B cell (primary cell): ENCODE data around the gene ZC2HC1B. TPM values are rescaled to one million over a fixed set of nuclear protein-coding genes. Genes with fewer than 3 reads are reported as not detected.

Source experiments
- ATAC-seq: fragments of 200-7000 bp; cut with Tn5 transposase; one replicate; pipeline ENCODE4 v1.10.0; 2021; ENCODE audit warnings: low read depth, mild to moderate bottlenecking, moderate number of reproducible peaks, moderate library complexity
- CTCF ChIA-PET: fragments of 350-600 bp; sonication (Branson Sonifier 250); formaldehyde crosslinking; loops from one replicate; lab custom pipeline; 2021; ENCODE audit warnings: antibody characterized with exemption, inconsistent platforms; lab: Charles Lee
- POLR2A ChIA-PET: fragments of 350-600 bp; sonication (Branson Sonifier 250); formaldehyde crosslinking; loops from one replicate; lab custom pipeline; 2021; ENCODE audit warnings: antibody characterized with exemption; lab: Charles Lee
- DNase-seq: peaks from one replicate; pipeline ENCODE4 v3.0.0; 2013
- H2AFZ ChIP-seq: 2 replicates; pipeline ENCODE4 v1.6.1; 2012; ENCODE audit warnings: mild to moderate bottlenecking, low read depth, low read length; ENCODE audit not compliant: insufficient read depth, poor library complexity, severe bottlenecking
- H3K27ac ChIP-seq, 2 donors: 1 replicate in 1 of 2; 2 replicates in 1 of 2; pipeline ENCODE4 v1.5.1; 2012 to 2013; ENCODE audit warnings: low read length in 2 of 2, mild to moderate bottlenecking in 2 of 2, moderate library complexity in 1 of 2
- H3K27me3 ChIP-seq, 4 experiments: fragments of 200-600 bp in 1 of 4; sonication (generic) in 1 of 4; replicated peaks in 1 of 4; 1 replicate in 2 of 4; 2 replicates in 2 of 4; pipeline versions ENCODE4 v1.6.1 to v1.7.0; 2013 to 2016; ENCODE audit warnings: low read length in 3 of 4, mild to moderate bottlenecking in 2 of 4, mixed read lengths in 1 of 4, moderate library complexity in 1 of 4; ENCODE audit not compliant: insufficient read depth in 4 of 4, control insufficient read depth in 3 of 4; ENCODE audit errors: control extremely low read depth in 1 of 4
- H3K36me3 ChIP-seq, 2 experiments: replicated peaks in 1 of 2; 1 replicate in 1 of 2; 2 replicates in 1 of 2; pipeline versions ENCODE4 v1.6.1 to v1.7.1; 2013; ENCODE audit warnings: low read length in 1 of 2; ENCODE audit not compliant: insufficient read depth in 2 of 2, control insufficient read depth in 1 of 2; ENCODE audit errors: control extremely low read depth in 1 of 2, extremely low read depth in 1 of 2
- H3K4me1 ChIP-seq, 2 donors: fragments of 200-600 bp in 1 of 2; sonication (generic) in 1 of 2; 1 replicate in 1 of 2; 2 replicates in 1 of 2; pipeline versions ENCODE4 v1.5.1 to v1.6.1; 2013 to 2017; ENCODE audit warnings: low read length in 2 of 2; ENCODE audit not compliant: control insufficient read depth in 2 of 2, insufficient read depth in 2 of 2
- H3K4me2 ChIP-seq: replicated peaks from 2 replicates; pipeline ENCODE3; 2012; ENCODE audit warnings: mild to moderate bottlenecking, low read depth, low read length; ENCODE audit not compliant: poor library complexity, severe bottlenecking
- H3K4me3 ChIP-seq, 5 experiments: fragments of 200-600 bp in 1 of 5; sonication (generic) in 1 of 5; 1 replicate in 3 of 5; 2 replicates in 2 of 5; pipeline versions ENCODE4 v1.5.1 to v1.7.0; 2011 to 2016; ENCODE audit warnings: low read length in 4 of 5, mild to moderate bottlenecking in 4 of 5, low read depth in 2 of 5, control low read depth in 1 of 5, moderate library complexity in 1 of 5; ENCODE audit not compliant: insufficient read depth in 1 of 5; ENCODE audit errors: control extremely low read depth in 1 of 5, extremely low read depth in 1 of 5
- H3K79me2 ChIP-seq: fragments of 200-600 bp; sonication (generic); one replicate; pipeline ENCODE4 v1.6.0; 2016; ENCODE audit warnings: low read length; ENCODE audit not compliant: control insufficient read depth, insufficient read depth
- H3K9ac ChIP-seq: fragments of 200-600 bp; sonication (generic); 2 replicates; pipeline ENCODE4 v1.6.1; 2017; ENCODE audit warnings: mild to moderate bottlenecking, low read length, moderate library complexity
- H3K9me3 ChIP-seq, 3 donors: one replicate each; pipeline versions ENCODE4 v1.6.1 to v1.7.1; 2013; ENCODE audit warnings: low read length in 2 of 3; ENCODE audit not compliant: control insufficient read depth in 2 of 3, insufficient read depth in 1 of 3; ENCODE audit errors: control extremely low read depth in 1 of 3
- H4K20me1 ChIP-seq: 2 replicates; pipeline ENCODE4 v1.6.0; 2012; ENCODE audit warnings: mild to moderate bottlenecking, low read length; ENCODE audit not compliant: insufficient read depth, control insufficient read depth, poor library complexity, severe bottlenecking
- H3K27ac Mint-ChIP-seq: one replicate; pipeline ENCODE4 v1.8.0; 2021; ENCODE audit warnings: mixed read lengths
- H3K27me3 Mint-ChIP-seq: one replicate; pipeline ENCODE4 v1.8.0; 2021; ENCODE audit warnings: mixed read lengths
- H3K4me1 Mint-ChIP-seq: one replicate; pipeline ENCODE4 v1.8.0; 2021; ENCODE audit warnings: mixed read lengths
- H3K4me3 Mint-ChIP-seq: one replicate; pipeline ENCODE4 v1.8.0; 2021; ENCODE audit warnings: mixed read lengths
- H3K9me3 Mint-ChIP-seq: one replicate; pipeline ENCODE4 v1.8.0; 2022; ENCODE audit warnings: mixed read lengths; ENCODE audit not compliant: insufficient read depth
- EZH2 ChIP-seq: IDR thresholded peaks from 2 replicates; pipeline ENCODE4 v1.6.1; 2012; ENCODE audit warnings: borderline replicate concordance, low read depth, mild to moderate bottlenecking, moderate library complexity, low read length; ENCODE audit not compliant: insufficient read depth, poor library complexity, severe bottlenecking
- WGBS: methylation state at CpG from one replicate; pipeline ENCODE4 v1.1.5; 2013; ENCODE audit warnings: missing lambda C conversion rate; ENCODE audit not compliant: insufficient coverage; 5-methylcytosine and 5-hydroxymethylcytosine counted together
- intact Hi-C: fragments of 100-400 bp; cut with micrococcal nuclease; formaldehyde crosslinking; loops from one replicate; pipeline ENCODE4 v1.10.0; 2022
- polyA plus RNA-seq: library from polyadenylated mRNA; depleted of rRNA; stranded (reverse); fragments of >200 nt; gene quantifications from 2 replicates; pipeline ENCODE4 v1.2.3, GENCODE V29; 2012
- total RNA-seq, 2 donors: library from RNA; stranded (reverse); fragments of 120-200 nt in 1 of 2; gene quantifications; 1 replicate in 1 of 2; 2 replicates in 1 of 2; pipeline versions ENCODE4 v1.2.3 to v1.2.4, GENCODE V29; 2013 to 2022
- TF ChIP-seq, protein P1 (sequence below): fragments of 200-600 bp; IDR thresholded peaks from one replicate; pipeline ENCODE4 v1.8.0; 2022; ENCODE audit warnings: antibody characterized with exemption, mild to moderate bottlenecking

ZC2HC1B gene
- total and polyA plus RNA-seq, 2 donors (not counting 1 experiment from before 2014, with no cell fraction given), result 0.51 to 0.84 TPM

GRCh38 chr6:143937668-143937970 is 73.3 kb downstream of the ZC2HC1B start:
- no peak overlapping the region for H3K4me3 Mint-ChIP-seq
- Histone ChIP-seq H3K4me3 (no peak overlapping the region), H3K4me1 (no peaks in the 10 kb centered on the region), H3K27me3 (no peaks in the 10 kb centered on the region), H3K36me3 (no peaks in the 10 kb centered on the region), H3K9ac (no peak overlapping the region), H3K79me2 (no peaks in the 10 kb centered on the region), H2AFZ (no peak overlapping the region), H3K9me3 (peaks cover 0 to 12% (median 0%) of the 10 kb centered on the region in 3 donors), H4K20me1 (no peaks in the 10 kb centered on the region), H3K27ac (no peak overlapping the region), H3K4me2 (no peak overlapping the region)
- ATAC-seq (no peak), DNase-seq (no peak)
- intact Hi-C loops, result no loop called here
- no peaks in the 10 kb centered on the region for H3K9me3 Mint-ChIP-seq
- no peak overlapping the region for H3K27ac Mint-ChIP-seq
- ChIA-PET POLR2A (no interaction called here), CTCF (interaction anchor here (9.2 kb wide), 1 partner anchor 76 kb away, joined by 108 read pairs; no protein-coding TSS in a partner anchor)
- no peaks in the 10 kb centered on the region for H3K27me3 Mint-ChIP-seq
- TF ChIP-seq, protein P1, sequence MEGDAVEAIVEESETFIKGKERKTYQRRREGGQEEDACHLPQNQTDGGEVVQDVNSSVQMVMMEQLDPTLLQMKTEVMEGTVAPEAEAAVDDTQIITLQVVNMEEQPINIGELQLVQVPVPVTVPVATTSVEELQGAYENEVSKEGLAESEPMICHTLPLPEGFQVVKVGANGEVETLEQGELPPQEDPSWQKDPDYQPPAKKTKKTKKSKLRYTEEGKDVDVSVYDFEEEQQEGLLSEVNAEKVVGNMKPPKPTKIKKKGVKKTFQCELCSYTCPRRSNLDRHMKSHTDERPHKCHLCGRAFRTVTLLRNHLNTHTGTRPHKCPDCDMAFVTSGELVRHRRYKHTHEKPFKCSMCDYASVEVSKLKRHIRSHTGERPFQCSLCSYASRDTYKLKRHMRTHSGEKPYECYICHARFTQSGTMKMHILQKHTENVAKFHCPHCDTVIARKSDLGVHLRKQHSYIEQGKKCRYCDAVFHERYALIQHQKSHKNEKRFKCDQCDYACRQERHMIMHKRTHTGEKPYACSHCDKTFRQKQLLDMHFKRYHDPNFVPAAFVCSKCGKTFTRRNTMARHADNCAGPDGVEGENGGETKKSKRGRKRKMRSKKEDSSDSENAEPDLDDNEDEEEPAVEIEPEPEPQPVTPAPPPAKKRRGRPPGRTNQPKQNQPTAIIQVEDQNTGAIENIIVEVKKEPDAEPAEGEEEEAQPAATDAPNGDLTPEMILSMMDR, result no peak
- no peak for TF ChIP-seq EZH2
- H3K4me1 Mint-ChIP-seq, result peaks cover 3% of the 10 kb centered on the region
- 80% methylated on average over 1 of the region's 1 CpG for WGBS

- no peaks in the 10 kb centered on the region for H4K20me1 ChIP-seq
- intact Hi-C loops, result no loop called here
- ChIA-PET POLR2A (interaction anchor here (0.6 kb wide), 1 partner anchor 133 kb away, joined by 12 read pairs; no protein-coding TSS in a partner anchor), CTCF (interaction anchor here (0.6 to 9.2 kb wide), 23 partner anchors 8 to 401 kb away, joined by 3 to 108 read pairs (median 5); partner anchors contain the start of gene SF3B5)
- Mint-ChIP-seq H3K4me3 (no peak overlapping the region), H3K27me3 (no peaks in the 10 kb centered on the region), H3K27ac (no peak overlapping the region), H3K9me3 (no peaks in the 10 kb centered on the region), H3K4me1 (peaks cover 3% of the 10 kb centered on the region)
- H3K27me3 ChIP-seq, result no peaks in the 10 kb centered on the region
- no peak overlapping the region for H3K27ac ChIP-seq
- H3K9me3 ChIP-seq, result peaks cover 0 to 8% (median 0%) of the 10 kb centered on the region in 3 donors
- H3K4me1 ChIP-seq, result no peaks in the 10 kb centered on the region
- 31% methylated on average over 4 of the region's 4 CpGs for WGBS
- ATAC-seq (no peak), DNase-seq (no peak)
- H2AFZ ChIP-seq, result no peak overlapping the region
- TF ChIP-seq, protein P1, result no peak
- no peak for TF ChIP-seq EZH2
- H3K4me3 ChIP-seq, result no peak overlapping the region
- H3K36me3 ChIP-seq, result no peaks in the 10 kb centered on the region
- H3K9ac ChIP-seq, result no peak overlapping the region
- H3K79me2 ChIP-seq, result no peaks in the 10 kb centered on the region
- H3K4me2 ChIP-seq, result no peak overlapping the region
Observed at GRCh38 chr6:143939364-143939763, 75.1 kb downstream of the ZC2HC1B start.
